HEK293 (cell line): ENCODE data around the gene WIPI1.

Experiments
- GLIS2 ChIP-seq: fragments of 450-650 bp; formaldehyde crosslinking; IDR thresholded peaks from 2 replicates; pipeline ENCODE4 v1.5.1; 2016; ENCODE audit warnings: missing biosample characterization, missing genetic modification characterization
- HOXA7 ChIP-seq: sonication (generic); formaldehyde crosslinking; IDR thresholded peaks from 2 replicates; pipeline ENCODE4 v1.8.1; 2022; ENCODE audit warnings: missing genetic modification reagents, borderline replicate concordance
- SP2 ChIP-seq: fragments of 450-650 bp; formaldehyde crosslinking; IDR thresholded peaks from 2 replicates; pipeline ENCODE4 v1.5.1; 2016; ENCODE audit warnings: missing biosample characterization, missing genetic modification characterization
- ZNF16 ChIP-seq: fragments of 450-650 bp; formaldehyde crosslinking; IDR thresholded peaks from 2 replicates; pipeline ENCODE4 v1.5.1; 2016; ENCODE audit warnings: low read depth, missing biosample characterization, missing genetic modification characterization
- ZNF274 ChIP-seq, 2 experiments: fragments of 200-500 bp in 1 of 2; fragments of 450-650 bp in 1 of 2; sonication (Bioruptor generic) in 1 of 2; formaldehyde crosslinking in 1 of 2; IDR thresholded peaks; 2 replicates each; pipeline versions ENCODE4 v1.5.1 to v1.6.1; 2014 to 2016; ENCODE audit warnings: borderline replicate concordance in 1 of 2, inconsistent platforms in 1 of 2, low read length in 1 of 2, missing biosample characterization in 1 of 2, missing genetic modification characterization in 1 of 2
- ZNF423 ChIP-seq: fragments of 450-650 bp; formaldehyde crosslinking; IDR thresholded peaks from 2 replicates; pipeline ENCODE4 v1.5.1; 2016; ENCODE audit warnings: missing biosample characterization, missing genetic modification characterization
- TF ChIP-seq, protein P1 (sequence below): fragments of 450-650 bp; formaldehyde crosslinking; IDR thresholded peaks from 2 replicates; pipeline ENCODE4 v1.5.1; 2016; ENCODE audit warnings: missing biosample characterization, missing genetic modification characterization
- TF ChIP-seq, protein P2 (sequence below): fragments of 450-650 bp; formaldehyde crosslinking; IDR thresholded peaks from 2 replicates; pipeline ENCODE4 v1.5.1; 2016; ENCODE audit warnings: missing biosample characterization, missing genetic modification characterization
- TF ChIP-seq, protein P3 (sequence below): IDR thresholded peaks from 2 replicates; pipeline ENCODE4 v1.6.1; 2011; ENCODE audit warnings: mild to moderate bottlenecking, low read depth, low read length, borderline replicate concordance

- TF ChIP-seq GLIS2 (no peak), ZNF423 (tag by site-specific recombination) (no peak), ZNF274 (IDR thresholded peaks at IDR 0.05; ENCODE audit: low read length) (no peak), ZNF274 (tag by site-specific recombination; IDR thresholded peaks at IDR 0.05; ENCODE audit: borderline replicate concordance) (no peak), ZNF16 (tag by site-specific recombination) (no peak), HOXA7 (CRISPR knock-in tag) (no peak), SP2 (no peak)
- TF ChIP-seq, protein P1, sequence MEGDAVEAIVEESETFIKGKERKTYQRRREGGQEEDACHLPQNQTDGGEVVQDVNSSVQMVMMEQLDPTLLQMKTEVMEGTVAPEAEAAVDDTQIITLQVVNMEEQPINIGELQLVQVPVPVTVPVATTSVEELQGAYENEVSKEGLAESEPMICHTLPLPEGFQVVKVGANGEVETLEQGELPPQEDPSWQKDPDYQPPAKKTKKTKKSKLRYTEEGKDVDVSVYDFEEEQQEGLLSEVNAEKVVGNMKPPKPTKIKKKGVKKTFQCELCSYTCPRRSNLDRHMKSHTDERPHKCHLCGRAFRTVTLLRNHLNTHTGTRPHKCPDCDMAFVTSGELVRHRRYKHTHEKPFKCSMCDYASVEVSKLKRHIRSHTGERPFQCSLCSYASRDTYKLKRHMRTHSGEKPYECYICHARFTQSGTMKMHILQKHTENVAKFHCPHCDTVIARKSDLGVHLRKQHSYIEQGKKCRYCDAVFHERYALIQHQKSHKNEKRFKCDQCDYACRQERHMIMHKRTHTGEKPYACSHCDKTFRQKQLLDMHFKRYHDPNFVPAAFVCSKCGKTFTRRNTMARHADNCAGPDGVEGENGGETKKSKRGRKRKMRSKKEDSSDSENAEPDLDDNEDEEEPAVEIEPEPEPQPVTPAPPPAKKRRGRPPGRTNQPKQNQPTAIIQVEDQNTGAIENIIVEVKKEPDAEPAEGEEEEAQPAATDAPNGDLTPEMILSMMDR = no peak
- TF ChIP-seq, protein P2, sequence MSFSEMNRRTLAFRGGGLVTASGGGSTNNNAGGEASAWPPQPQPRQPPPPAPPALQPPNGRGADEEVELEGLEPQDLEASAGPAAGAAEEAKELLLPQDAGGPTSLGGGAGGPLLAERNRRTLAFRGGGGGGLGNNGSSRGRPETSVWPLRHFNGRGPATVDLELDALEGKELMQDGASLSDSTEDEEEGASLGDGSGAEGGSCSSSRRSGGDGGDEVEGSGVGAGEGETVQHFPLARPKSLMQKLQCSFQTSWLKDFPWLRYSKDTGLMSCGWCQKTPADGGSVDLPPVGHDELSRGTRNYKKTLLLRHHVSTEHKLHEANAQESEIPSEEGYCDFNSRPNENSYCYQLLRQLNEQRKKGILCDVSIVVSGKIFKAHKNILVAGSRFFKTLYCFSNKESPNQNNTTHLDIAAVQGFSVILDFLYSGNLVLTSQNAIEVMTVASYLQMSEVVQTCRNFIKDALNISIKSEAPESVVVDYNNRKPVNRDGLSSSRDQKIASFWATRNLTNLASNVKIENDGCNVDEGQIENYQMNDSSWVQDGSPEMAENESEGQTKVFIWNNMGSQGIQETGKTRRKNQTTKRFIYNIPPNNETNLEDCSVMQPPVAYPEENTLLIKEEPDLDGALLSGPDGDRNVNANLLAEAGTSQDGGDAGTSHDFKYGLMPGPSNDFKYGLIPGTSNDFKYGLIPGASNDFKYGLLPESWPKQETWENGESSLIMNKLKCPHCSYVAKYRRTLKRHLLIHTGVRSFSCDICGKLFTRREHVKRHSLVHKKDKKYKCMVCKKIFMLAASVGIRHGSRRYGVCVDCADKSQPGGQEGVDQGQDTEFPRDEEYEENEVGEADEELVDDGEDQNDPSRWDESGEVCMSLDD (tag by site-specific recombination) = no peak
- TF ChIP-seq, protein P3, sequence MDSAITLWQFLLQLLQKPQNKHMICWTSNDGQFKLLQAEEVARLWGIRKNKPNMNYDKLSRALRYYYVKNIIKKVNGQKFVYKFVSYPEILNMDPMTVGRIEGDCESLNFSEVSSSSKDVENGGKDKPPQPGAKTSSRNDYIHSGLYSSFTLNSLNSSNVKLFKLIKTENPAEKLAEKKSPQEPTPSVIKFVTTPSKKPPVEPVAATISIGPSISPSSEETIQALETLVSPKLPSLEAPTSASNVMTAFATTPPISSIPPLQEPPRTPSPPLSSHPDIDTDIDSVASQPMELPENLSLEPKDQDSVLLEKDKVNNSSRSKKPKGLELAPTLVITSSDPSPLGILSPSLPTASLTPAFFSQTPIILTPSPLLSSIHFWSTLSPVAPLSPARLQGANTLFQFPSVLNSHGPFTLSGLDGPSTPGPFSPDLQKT = no peak
Observed at GRCh38 chr17:68383443-68384321, 73.6 kb downstream of the WIPI1 start.
